Erythroblast (primary cell): ENCODE results near the gene SUPT3H.

ENCODE experiments used
- GATA1 ChIP-seq: IDR thresholded peaks from 2 replicates; pipeline ENCODE4 v1.6.1; 2011; ENCODE audit warnings: low read depth, mild to moderate bottlenecking, control low read depth, low read length, moderate library complexity
- POLR2A ChIP-seq: IDR thresholded peaks from 2 replicates; pipeline ENCODE4 v1.6.1; 2011; ENCODE audit warnings: mild to moderate bottlenecking, low read length

- TF ChIP-seq POLR2A (no peak), GATA1 (no peak)
These were observed 462.6 kb downstream of the SUPT3H start for GRCh38 chr6:44915111-44915510.
